Fibroblast of lung (primary cell): ENCODE data around the gene CEP128.

ENCODE experiments used
- CTCF ChIP-seq, 2 donors: IDR thresholded peaks in 1 of 2; conservative IDR thresholded peaks in 1 of 2; 1 replicate in 1 of 2; 2 replicates in 1 of 2; pipeline ENCODE4 v1.5.1; 2011 to 2012; ENCODE audit warnings: low read length in 2 of 2, control low read depth in 1 of 2, inconsistent platforms in 1 of 2, low read depth in 1 of 2, mild to moderate bottlenecking in 1 of 2
- EZH2 ChIP-seq: IDR thresholded peaks from 2 replicates; pipeline ENCODE4 v1.5.1; 2012; ENCODE audit warnings: low read length, control low read depth, mild to moderate bottlenecking; ENCODE audit errors: missing control alignments

- TF ChIP-seq CTCF (conservative IDR thresholded peaks at IDR 0.05 in 1 of 2, IDR thresholded peaks at IDR 0.05 in 1 of 2; ENCODE audit: low read depth in 1 of 2, low read length in 2 of 2) (no peak), EZH2 (no peak)
Observed at GRCh38 chr14:80560800-80561657, 380.5 kb downstream of the CEP128 start.
